Liver (tissue), 3 donors: ENCODE measurements around the gene TLCD5.

Source experiments
- ATF3 ChIP-seq: IDR thresholded peaks from 2 replicates; pipeline ENCODE4 v1.6.1; 2016; ENCODE audit warnings: antibody characterized with exemption
- CTCF ChIP-seq: fragments of 150-350 bp; IDR thresholded peaks from 2 replicates; pipeline ENCODE4 v1.5.1; 2017; ENCODE audit warnings: improper control_type of control experiment, low read depth, low read length; ENCODE audit not compliant: missing input control
- EGR1 ChIP-seq, 2 donors: IDR thresholded peaks; 2 replicates each; pipeline ENCODE4 v1.6.1; 2016 to 2018; ENCODE audit warnings: antibody characterized with exemption in 2 of 2, low read depth in 2 of 2
- GABPA ChIP-seq, 2 donors: IDR thresholded peaks in 1 of 2; conservative IDR thresholded peaks in 1 of 2; 2 replicates each; pipeline ENCODE4 v1.6.1; 2016; ENCODE audit warnings: antibody characterized with exemption in 2 of 2, mild to moderate bottlenecking in 1 of 2, moderate library complexity in 1 of 2
- JUND ChIP-seq, 2 donors: IDR thresholded peaks; 2 replicates each; pipeline ENCODE4 v1.6.1; 2016; ENCODE audit warnings: antibody characterized with exemption in 2 of 2
- MAX ChIP-seq: IDR thresholded peaks from 2 replicates; pipeline ENCODE4 v1.6.1; 2016; ENCODE audit warnings: antibody characterized with exemption
- NR2F2 ChIP-seq: IDR thresholded peaks from 2 replicates; pipeline ENCODE4 v1.6.1; 2016; ENCODE audit warnings: antibody characterized with exemption
- REST ChIP-seq: IDR thresholded peaks from 2 replicates; pipeline ENCODE4 v1.6.1; 2016; ENCODE audit warnings: antibody characterized with exemption, mild to moderate bottlenecking
- YY1 ChIP-seq: IDR thresholded peaks from 2 replicates; pipeline ENCODE4 v1.6.1; 2016; ENCODE audit warnings: antibody characterized with exemption, mild to moderate bottlenecking
- donor health status: healthy.
- donor health status: healthy.

GRCh38 chr11:120329556-120329955, 4.5 kb downstream of the TLCD5 start:
- TF ChIP-seq GABPA (IDR thresholded peaks at IDR 0.05 in 1 of 2, conservative IDR thresholded peaks at IDR 0.05 in 1 of 2): no peak
- TF ChIP-seq CTCF: no peak
- no peak for TF ChIP-seq NR2F2
- TF ChIP-seq EGR1 (IDR thresholded peaks at IDR 0.05; ENCODE audit: low read depth in 2 of 2): no peak
- TF ChIP-seq JUND (IDR thresholded peaks at IDR 0.05): no peak
- no peak for TF ChIP-seq REST
- no peak for TF ChIP-seq YY1
- no peak for TF ChIP-seq ATF3
- TF ChIP-seq MAX: no peak
